ENCODE measurements around the gene RARA.

Gene RARA

GRCh38 chr17:40356990-40357881 is 48.3 kb downstream of the RARA start:
- ChIA-PET POLR2A (interaction anchor here (0.5 to 1.5 kb wide), 5 partner anchors 43 to 673 kb away, joined by 3 to 5 read pairs (median 4); partner anchors contain the start of gene TOP2A), CTCF (interaction anchor here (0.6 to 16.1 kb wide), 25 partner anchors 9 to 297 kb away, joined by 3 to 453 read pairs (median 4); partner anchors contain the start of gene RARA)
- Histone ChIP-seq H3K4me3 (ENCODE audit: low read depth, low read length) (no peak overlapping the region), H3K36me3 (ENCODE audit: control insufficient read depth in 2 of 2, insufficient read depth in 1 of 2, low read length in 2 of 2) (peaks cover 6 to 25% of the 10 kb centered on the region in 2 experiments; a peak in 2 of 3 replicates), H3K27ac (ENCODE audit: extremely low read depth, low read depth, low read length) (no peak overlapping the region), H3K4me1 (ENCODE audit: control insufficient read depth, insufficient read depth, low read length) (no peaks in the 10 kb centered on the region), H3K9me3 (ENCODE audit: control insufficient read depth, insufficient read depth, low read depth, low read length) (no peaks in the 10 kb centered on the region)
- TF ChIP-seq KLF7 (tag by site-specific recombination; IDR thresholded peaks at IDR 0.05; ENCODE audit: borderline replicate concordance) (no peak), ZNF701 (tag by site-specific recombination; IDR thresholded peaks at IDR 0.05) (no peak), ZNF157 (tag by site-specific recombination; IDR thresholded peaks at IDR 0.05) (no peak), ZNF174 (tag by site-specific recombination; IDR thresholded peaks at IDR 0.05) (no peak), ZNF654 (tag by site-specific recombination; IDR thresholded peaks at IDR 0.05; ENCODE audit: low read depth) (no peak), ZNF629 (tag by site-specific recombination; IDR thresholded peaks at IDR 0.05) (no peak), ZNF677 (tag by site-specific recombination; IDR thresholded peaks at IDR 0.05) (no peak), ZNF169 (tag by site-specific recombination; IDR thresholded peaks at IDR 0.05) (no peak), ZNF280D (tag by site-specific recombination; IDR thresholded peaks at IDR 0.05) (no peak), ZNF148 (tag by site-specific recombination; IDR thresholded peaks at IDR 0.05; ENCODE audit: borderline replicate concordance) (no peak), ZNF488 (tag by site-specific recombination; IDR thresholded peaks at IDR 0.05) (no peak), SALL2 (tag by site-specific recombination; IDR thresholded peaks at IDR 0.05; ENCODE audit: borderline replicate concordance) (no peak), ZFP69B (tag by site-specific recombination; IDR thresholded peaks at IDR 0.05) (no peak), ZNF623 (tag by site-specific recombination; IDR thresholded peaks at IDR 0.05) (no peak), ZFHX2 (tag by site-specific recombination; conservative IDR thresholded peaks at IDR 0.05) (no peak), ZNF324 (tag by site-specific recombination; IDR thresholded peaks at IDR 0.05) (no peak), ZNF112 (tag by site-specific recombination; IDR thresholded peaks at IDR 0.05) (no peak), ZNF175 (tag by site-specific recombination; IDR thresholded peaks at IDR 0.05) (no peak)
